Astrocyte (in vitro differentiated cells and primary cell): ENCODE data around the gene H6PD.

Experiments used
- EZH2 ChIP-seq: IDR thresholded peaks from 2 replicates; pipeline ENCODE4 v1.6.1; 2012; ENCODE audit warnings: mild to moderate bottlenecking, low read length, inconsistent platforms; ENCODE audit not compliant: insufficient read depth
- TF ChIP-seq, protein P1 (sequence below): IDR thresholded peaks from 2 replicates; pipeline ENCODE4 v1.5.1; 2011; ENCODE audit warnings: low read depth, mild to moderate bottlenecking, inconsistent platforms, low read length, moderate library complexity; ENCODE audit not compliant: insufficient read depth

DNA sequence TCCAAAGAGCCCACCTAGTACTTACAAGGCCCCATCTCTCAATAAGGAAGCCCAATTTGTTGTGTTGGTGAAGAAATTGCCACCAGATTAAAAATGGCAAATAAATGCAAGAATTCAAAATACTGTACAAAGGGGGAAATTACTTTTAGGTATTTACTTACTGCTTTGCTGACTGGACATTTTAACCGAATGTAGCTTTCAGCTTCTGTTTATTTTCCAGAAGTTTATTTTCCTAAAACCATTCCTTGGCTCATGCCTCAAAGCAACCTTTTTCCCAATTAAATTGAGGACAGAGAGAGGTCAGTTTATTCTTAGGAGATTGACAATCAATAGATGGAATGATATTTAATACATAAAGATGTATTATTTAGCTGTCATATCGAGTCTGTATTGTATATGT, 47.6 kb upstream of the H6PD start:
- TF ChIP-seq, protein P1, sequence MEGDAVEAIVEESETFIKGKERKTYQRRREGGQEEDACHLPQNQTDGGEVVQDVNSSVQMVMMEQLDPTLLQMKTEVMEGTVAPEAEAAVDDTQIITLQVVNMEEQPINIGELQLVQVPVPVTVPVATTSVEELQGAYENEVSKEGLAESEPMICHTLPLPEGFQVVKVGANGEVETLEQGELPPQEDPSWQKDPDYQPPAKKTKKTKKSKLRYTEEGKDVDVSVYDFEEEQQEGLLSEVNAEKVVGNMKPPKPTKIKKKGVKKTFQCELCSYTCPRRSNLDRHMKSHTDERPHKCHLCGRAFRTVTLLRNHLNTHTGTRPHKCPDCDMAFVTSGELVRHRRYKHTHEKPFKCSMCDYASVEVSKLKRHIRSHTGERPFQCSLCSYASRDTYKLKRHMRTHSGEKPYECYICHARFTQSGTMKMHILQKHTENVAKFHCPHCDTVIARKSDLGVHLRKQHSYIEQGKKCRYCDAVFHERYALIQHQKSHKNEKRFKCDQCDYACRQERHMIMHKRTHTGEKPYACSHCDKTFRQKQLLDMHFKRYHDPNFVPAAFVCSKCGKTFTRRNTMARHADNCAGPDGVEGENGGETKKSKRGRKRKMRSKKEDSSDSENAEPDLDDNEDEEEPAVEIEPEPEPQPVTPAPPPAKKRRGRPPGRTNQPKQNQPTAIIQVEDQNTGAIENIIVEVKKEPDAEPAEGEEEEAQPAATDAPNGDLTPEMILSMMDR = no peak
- TF ChIP-seq EZH2 = no peak
